GM19025 (cell line): ENCODE data around the gene COMMD9.
A peak's percentile ranks its signal among the peaks of the same experiment; 100 is the strongest.

Experiments
- ATAC-seq: cut with Tn5 transposase; IDR thresholded peaks from one replicate; pipeline ENCODE4 v1.9.1; 2021; ENCODE audit warnings: mild to moderate bottlenecking, low read depth, moderate library complexity; ENCODE audit not compliant: unreplicated experiment

The COMMD9 gene

GRCh38 chr11:36296884-36297543 is 7.8 kb upstream of the COMMD9 start:
- ATAC-seq = no peak

- ATAC-seq = no peak
Measured at GRCh38 chr11:36295926-36296325, 6.7 kb upstream of the COMMD9 start, which contains the start of gene PRR5L. Gene PRR5L, plus strand, starts transcription at chr11:36296288. Its CDS starts 104,834 bp downstream, at chr11:36401122.

GRCh38 chr11:36292311-36292722 is 3.1 kb upstream of the COMMD9 start:
- ATAC-seq = no peak

- ATAC-seq = no peak
Measured at GRCh38 chr11:36288442-36289225, 590 bp downstream of the COMMD9 start.

- ATAC-seq = no peak
Measured at GRCh38 chr11:36282926-36283325, 6.3 kb downstream of the COMMD9 start.

- ATAC-seq = no peak
Measured at GRCh38 chr11:36281850-36282249, 7.4 kb downstream of the COMMD9 start.

- ATAC-seq = no peak
Measured at GRCh38 chr11:36280531-36280930, 8.7 kb downstream of the COMMD9 start.

- ATAC-seq = no peak
Measured at GRCh38 chr11:36278531-36279282, 10.5 kb downstream of the COMMD9 start.

GRCh38 chr11:36274414-36274813 is 14.8 kb downstream of the COMMD9 start:
- no peak for ATAC-seq

GRCh38 chr11:36273110-36273509 is 16.1 kb downstream of the COMMD9 start:
- no peak for ATAC-seq

GRCh38 chr11:36271794-36272407 is 17.3 kb downstream of the COMMD9 start:
- ATAC-seq = no peak

- no peak for ATAC-seq
Measured at GRCh38 chr11:36270701-36271100, 18.5 kb downstream of the COMMD9 start.

- no peak for ATAC-seq
Measured at GRCh38 chr11:36268337-36268985, 20.8 kb downstream of the COMMD9 start.

GRCh38 chr11:36266767-36267166 is 22.5 kb downstream of the COMMD9 start:
- no peak for ATAC-seq

- ATAC-seq = peak; percentile 60
Measured at GRCh38 chr11:36265793-36266628, 23.2 kb downstream of the COMMD9 start.

- no peak for ATAC-seq
Measured at GRCh38 chr11:36264973-36265344, 24.3 kb downstream of the COMMD9 start.

- no peak for ATAC-seq
Measured at GRCh38 chr11:36264011-36264972, 24.9 kb downstream of the COMMD9 start.

- no peak for ATAC-seq
Measured at GRCh38 chr11:36261094-36261493, 28.1 kb downstream of the COMMD9 start.
